Gastroesophageal sphincter (tissue), 4 donors: Measurements from ENCODE around the gene SLC48A1. TPM values are rescaled to one million over a fixed set of nuclear protein-coding genes. Genes with fewer than 3 reads are reported as not detected.
A peak's percentile ranks its signal among the peaks of the same experiment; 100 is the strongest.

Experiments
- ATAC-seq: fragments of 150-250 bp; one replicate; pipeline ENCODE4 v1.9.1; 2016; ENCODE audit warnings: mild to moderate bottlenecking, moderate library complexity
- H3K27ac ChIP-seq, 4 donors: fragments of 200-600 bp; sonication (generic) in 3 of 4; 1 replicate in 3 of 4; 2 replicates in 1 of 4; pipeline ENCODE4 v1.5.1; 2016 to 2019
- H3K27me3 ChIP-seq: fragments of 200-600 bp; sonication (generic); one replicate; pipeline ENCODE4 v1.5.1; 2019
- H3K36me3 ChIP-seq, 2 donors: fragments of 200-600 bp; sonication (generic); one replicate each; pipeline ENCODE4 v1.5.1; 2019; ENCODE audit warnings: control low read depth in 1 of 2
- H3K4me1 ChIP-seq, 3 donors: fragments of 200-600 bp; sonication (generic); 1 replicate in 2 of 3; 2 replicates in 1 of 3; pipeline ENCODE4 v1.5.1; 2016 to 2019; ENCODE audit warnings: control low read depth in 2 of 3
- H3K4me3 ChIP-seq, 2 donors: fragments of 200-600 bp; sonication (generic); one replicate each; pipeline ENCODE4 v1.5.1; 2019; ENCODE audit warnings: mild to moderate bottlenecking in 1 of 2, moderate library complexity in 1 of 2
- H3K9me3 ChIP-seq, 3 donors: fragments of 200-600 bp; sonication (generic); one replicate each; pipeline ENCODE4 v1.5.1; 2017 to 2019; ENCODE audit warnings: control low read depth in 2 of 3
- EP300 ChIP-seq: sonication (generic); formaldehyde crosslinking; IDR thresholded peaks from one replicate; pipeline ENCODE4 v1.6.1; 2017; ENCODE audit warnings: antibody characterized with exemption, mild to moderate bottlenecking
- POLR2A ChIP-seq, 2 donors: fragments of 450-650 bp; IDR thresholded peaks; one replicate each; pipeline ENCODE4 v1.6.1; 2017; ENCODE audit warnings: antibody characterized with exemption in 2 of 2, mild to moderate bottlenecking in 2 of 2, moderate library complexity in 1 of 2
- POLR2AphosphoS5 ChIP-seq: sonication (generic); formaldehyde crosslinking; IDR thresholded peaks from one replicate; pipeline ENCODE4 v1.6.1; 2017; ENCODE audit warnings: antibody characterized with exemption
- WGBS, 2 donors: methylation state at CpG; one replicate each; pipeline ENCODE4 v1.1.5; 2018; ENCODE audit warnings: low coverage in 1 of 2; 5-methylcytosine and 5-hydroxymethylcytosine counted together
- total RNA-seq, 4 donors: library from RNA; depleted of rRNA; stranded (reverse); fragments of >200 nt; gene quantifications; one replicate each; pipeline ENCODE4 v1.1.0, GENCODE V29; 2016
- TF ChIP-seq, protein P1 (sequence below), 4 experiments: fragments of 200-600 bp in 2 of 4; fragments of 450-650 bp in 2 of 4; sonication (generic) in 1 of 4; IDR thresholded peaks; one replicate each; pipeline ENCODE4 v1.5.1; 2017 to 2019; ENCODE audit warnings: antibody characterized with exemption in 4 of 4, mild to moderate bottlenecking in 2 of 4, moderate library complexity in 2 of 4

The SLC48A1 gene
- total RNA-seq, 4 donors from 2014 or later = 40.7 to 66.8 (median 53.3) TPM

DNA sequence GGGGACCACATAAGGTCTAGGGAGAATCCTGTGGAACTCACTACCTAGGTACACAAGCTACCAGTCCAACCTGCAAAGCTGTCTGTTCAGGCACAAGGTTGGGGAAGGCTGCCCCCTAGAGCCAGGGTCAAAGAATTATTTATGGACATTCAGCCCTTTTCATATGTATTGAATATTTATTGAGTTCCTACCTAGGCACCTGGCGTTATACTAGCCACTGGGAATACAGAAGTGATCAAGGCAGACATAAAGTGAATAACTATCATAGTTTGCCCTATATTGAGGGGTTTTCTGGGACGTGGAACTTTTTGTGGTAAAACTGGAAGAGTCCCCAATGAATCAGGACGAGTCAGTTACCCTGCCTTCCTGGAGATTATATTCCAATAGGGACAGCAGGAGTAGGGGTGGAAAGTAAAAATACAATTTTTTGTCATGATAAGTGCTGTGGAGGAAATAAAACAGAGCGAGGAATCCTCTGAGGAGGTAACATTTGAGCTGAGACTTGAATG, 5.8 kb upstream of the SLC48A1 start:
- ATAC-seq = no peak
- Histone ChIP-seq H3K9me3 (no peaks in the 10 kb centered on the region), H3K4me3 (no peak overlapping the region), H3K36me3 (no peaks in the 10 kb centered on the region), H3K4me1 (peaks cover 0 to 15% (median 0%) of the 10 kb centered on the region in 3 donors), H3K27ac (no peak overlapping the region), H3K27me3 (peaks cover 10% of the 10 kb centered on the region)
- TF ChIP-seq, protein P1, sequence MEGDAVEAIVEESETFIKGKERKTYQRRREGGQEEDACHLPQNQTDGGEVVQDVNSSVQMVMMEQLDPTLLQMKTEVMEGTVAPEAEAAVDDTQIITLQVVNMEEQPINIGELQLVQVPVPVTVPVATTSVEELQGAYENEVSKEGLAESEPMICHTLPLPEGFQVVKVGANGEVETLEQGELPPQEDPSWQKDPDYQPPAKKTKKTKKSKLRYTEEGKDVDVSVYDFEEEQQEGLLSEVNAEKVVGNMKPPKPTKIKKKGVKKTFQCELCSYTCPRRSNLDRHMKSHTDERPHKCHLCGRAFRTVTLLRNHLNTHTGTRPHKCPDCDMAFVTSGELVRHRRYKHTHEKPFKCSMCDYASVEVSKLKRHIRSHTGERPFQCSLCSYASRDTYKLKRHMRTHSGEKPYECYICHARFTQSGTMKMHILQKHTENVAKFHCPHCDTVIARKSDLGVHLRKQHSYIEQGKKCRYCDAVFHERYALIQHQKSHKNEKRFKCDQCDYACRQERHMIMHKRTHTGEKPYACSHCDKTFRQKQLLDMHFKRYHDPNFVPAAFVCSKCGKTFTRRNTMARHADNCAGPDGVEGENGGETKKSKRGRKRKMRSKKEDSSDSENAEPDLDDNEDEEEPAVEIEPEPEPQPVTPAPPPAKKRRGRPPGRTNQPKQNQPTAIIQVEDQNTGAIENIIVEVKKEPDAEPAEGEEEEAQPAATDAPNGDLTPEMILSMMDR (IDR thresholded peaks at IDR 0.05) = peak; percentile 48 to 68 (median 50)
- TF ChIP-seq EP300 (no peak), POLR2A (IDR thresholded peaks at IDR 0.05) (no peak), POLR2AphosphoS5 (no peak)
- 30 to 57% methylated on average over 3 to 4 of the region's 4 CpGs for WGBS, 2 donors

DNA sequence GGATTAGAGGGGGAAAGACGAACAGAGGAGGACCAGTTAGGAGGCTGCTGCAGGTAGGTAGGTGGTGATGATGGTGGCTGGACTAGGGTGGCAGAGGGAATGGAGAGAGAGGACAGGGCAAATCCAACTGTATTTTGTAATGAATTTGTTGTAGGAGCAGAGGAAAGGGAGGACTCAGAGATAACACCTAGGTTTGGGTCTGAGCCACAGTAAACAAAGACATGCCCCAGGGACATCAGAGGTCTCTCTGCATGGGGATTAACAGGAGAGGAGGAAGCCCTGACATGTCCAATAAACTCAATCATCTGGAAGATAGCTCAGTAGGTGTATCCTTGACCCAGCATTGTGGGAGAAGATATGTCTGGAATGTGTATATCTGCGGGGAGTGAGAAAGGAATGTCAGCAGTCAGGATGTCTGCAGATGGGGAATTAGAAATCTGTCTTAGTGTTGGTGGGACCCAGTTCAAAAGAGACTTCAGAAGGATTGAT, 4.7 kb upstream of the SLC48A1 start:
- WGBS, 2 donors = 39 to 41% methylated on average over 2 of the region's 2 CpGs
- peaks cover 0 to 21% (median 0%) of the 10 kb centered on the region in 3 donors for H3K4me1 ChIP-seq
- no peak overlapping the region for H3K27ac ChIP-seq
- no peaks in the 10 kb centered on the region for H3K9me3 ChIP-seq
- H3K4me3 ChIP-seq = no peak overlapping the region
- peaks cover 10% of the 10 kb centered on the region for H3K27me3 ChIP-seq
- no peaks in the 10 kb centered on the region for H3K36me3 ChIP-seq
- no peak for ATAC-seq
- TF ChIP-seq POLR2A (IDR thresholded peaks at IDR 0.05) = no peak
- TF ChIP-seq, protein P1 (IDR thresholded peaks at IDR 0.05) = no peak
- no peak for TF ChIP-seq POLR2AphosphoS5
- no peak for TF ChIP-seq EP300

DNA sequence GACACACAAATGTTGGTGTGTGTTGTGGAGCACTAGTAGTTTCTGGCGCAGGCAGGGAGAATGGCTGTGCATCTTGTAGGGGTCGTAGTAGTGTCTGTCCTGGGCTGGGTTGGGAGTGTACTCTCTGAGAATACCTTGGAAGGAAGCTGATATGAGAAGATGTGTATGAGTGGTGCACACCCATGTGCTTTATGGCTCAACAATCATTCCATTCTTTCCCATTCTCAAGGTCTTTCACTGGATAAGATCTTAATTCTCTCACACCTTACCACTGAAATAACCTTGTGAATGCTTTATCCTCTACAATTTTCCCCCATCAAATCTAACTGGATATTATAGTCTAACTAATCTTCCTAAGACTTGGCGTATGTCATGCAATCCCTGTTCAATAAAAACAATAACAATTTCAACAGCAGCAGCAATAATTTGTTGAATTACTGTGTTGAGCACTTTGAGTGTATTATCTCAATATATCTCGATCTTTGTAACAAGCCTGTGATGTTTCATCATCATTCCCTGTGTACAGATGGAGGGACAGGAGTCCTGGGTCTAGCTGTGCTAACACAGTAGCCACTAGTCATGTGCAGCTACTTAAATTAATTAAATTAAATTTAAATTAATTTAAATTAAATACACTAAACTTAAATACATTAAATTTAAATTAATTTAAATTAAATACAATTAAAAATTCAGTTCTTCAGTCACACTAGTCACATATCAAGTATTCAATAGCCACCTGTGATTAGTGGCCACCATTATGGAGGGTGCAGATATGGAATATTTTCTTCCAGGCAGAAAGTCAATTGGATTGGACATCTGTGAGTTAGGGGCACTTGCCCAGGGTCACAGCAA, 3.6 kb upstream of the SLC48A1 start:
- H3K27ac ChIP-seq = peak overlapping the region in 2 of 4 donors; percentile 38 to 52
- no peaks in the 10 kb centered on the region for H3K36me3 ChIP-seq
- no peaks in the 10 kb centered on the region for H3K9me3 ChIP-seq
- H3K4me1 ChIP-seq = peaks cover 0 to 31% (median 7%) of the 10 kb centered on the region in 3 donors
- no peak for ATAC-seq
- 87 to 90% methylated on average over 3 to 4 of the region's 4 CpGs for WGBS, 2 donors
- TF ChIP-seq POLR2AphosphoS5 (no peak), EP300 (no peak), POLR2A (IDR thresholded peaks at IDR 0.05) (no peak)
- TF ChIP-seq, protein P1 (IDR thresholded peaks at IDR 0.05) = no peak
- peaks cover 10% of the 10 kb centered on the region for H3K27me3 ChIP-seq
- H3K4me3 ChIP-seq = no peak overlapping the region

DNA sequence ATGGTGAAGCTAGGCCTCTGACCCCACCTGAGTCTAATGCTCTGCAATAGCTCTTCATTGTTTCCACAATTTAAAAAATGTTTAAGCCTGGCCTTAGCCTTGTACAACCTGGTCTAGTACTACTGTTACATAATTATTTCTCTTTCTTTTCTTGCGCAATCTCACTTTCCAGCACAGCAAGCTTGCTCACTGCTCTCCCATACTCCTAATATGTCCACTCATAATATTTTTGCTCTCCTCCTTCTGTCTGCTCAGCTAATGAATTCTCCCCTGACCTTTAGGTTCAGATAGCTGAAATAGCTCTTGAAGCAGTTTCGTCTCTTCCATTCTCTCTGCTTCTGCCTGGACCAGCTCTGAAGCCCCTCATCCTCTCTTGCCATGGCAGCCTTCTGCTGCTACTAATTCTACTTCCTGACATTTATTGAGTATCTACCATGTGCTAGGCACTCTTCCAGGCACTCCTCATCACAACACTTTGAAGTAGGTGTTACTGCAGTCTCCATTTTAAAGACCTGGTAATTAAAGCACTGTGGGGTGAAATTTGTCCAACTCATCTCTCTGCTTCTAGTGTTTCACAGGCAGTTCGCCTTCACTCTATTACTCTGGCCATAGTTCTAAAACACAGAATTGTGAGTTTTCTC, 2.8 kb upstream of the SLC48A1 start:
- H3K4me1 ChIP-seq = peaks cover 0 to 39% (median 11%) of the 10 kb centered on the region in 3 donors
- no peaks in the 10 kb centered on the region for H3K9me3 ChIP-seq
- no peaks in the 10 kb centered on the region for H3K36me3 ChIP-seq
- TF ChIP-seq EP300 = no peak
- TF ChIP-seq POLR2AphosphoS5 = peak; percentile 75
- no peak for TF ChIP-seq POLR2A (IDR thresholded peaks at IDR 0.05)
- TF ChIP-seq, protein P1 (IDR thresholded peaks at IDR 0.05) = no peak
- WGBS, 2 donors = 71 to 83% methylated on average over 3 of the region's 3 CpGs
- peak overlapping the region; percentile 26 to 52 (median 40) for H3K27ac ChIP-seq
- H3K27me3 ChIP-seq = peaks cover 10% of the 10 kb centered on the region
- no peak overlapping the region for H3K4me3 ChIP-seq
- ATAC-seq = peak; percentile 62
